Panc1 (cell line): ENCODE data around the gene MYO1F. TPM values are rescaled to one million over a fixed set of nuclear protein-coding genes. Genes with fewer than 3 reads are reported as not detected.

Experiments
- ATAC-seq: fragments of 200-7000 bp; cut with Tn5 transposase; 2 replicates; pipeline ENCODE4 v1.9.1; 2020; ENCODE audit warnings: mild to moderate bottlenecking, moderate library complexity
- BruUV-seq: library from RNA; stranded (reverse); fragments of 400-500 nt; replicated peaks from 2 replicates; lab custom pipeline; 2021; lab: Mats Ljungman, UMichigan
- CTCF ChIA-PET: fragments of 300-600 bp; sonication (Branson Sonifier 250); formaldehyde crosslinking; loops from one replicate; lab custom pipeline; 2022; ENCODE audit warnings: antibody characterized with exemption; lab: Charles Lee
- POLR2A ChIA-PET: fragments of 300-600 bp; sonication (Branson Sonifier 250); formaldehyde crosslinking; loops from one replicate; lab custom pipeline; 2022; ENCODE audit warnings: antibody characterized with exemption; lab: Charles Lee
- DNase-seq: peaks from one replicate; pipeline ENCODE4 v3.0.0-alpha.2; 2010; ENCODE audit warnings: low read depth, low spot score
- H3K27ac ChIP-seq: 2 replicates; pipeline ENCODE4 v1.5.1; 2011; ENCODE audit warnings: mild to moderate bottlenecking, low read length, inconsistent platforms
- H3K27me3 ChIP-seq: fragments of 200-500 bp; sonication (Bioruptor generic); 2 replicates; pipeline ENCODE4 v1.6.0; 2014; ENCODE audit warnings: low read length, inconsistent platforms; ENCODE audit not compliant: control insufficient read depth, insufficient read depth
- H3K36me3 ChIP-seq: fragments of 200-500 bp; sonication (Bioruptor generic); 2 replicates; pipeline ENCODE4 v1.5.1; 2014; ENCODE audit warnings: inconsistent platforms, mild to moderate bottlenecking, low read length, moderate library complexity; ENCODE audit not compliant: control insufficient read depth, insufficient read depth
- H3K4me1 ChIP-seq: 2 replicates; pipeline ENCODE4 v1.5.1; 2011; ENCODE audit warnings: inconsistent platforms, mild to moderate bottlenecking, low read length, moderate library complexity; ENCODE audit not compliant: control insufficient read depth, insufficient read depth
- H3K4me3 ChIP-seq, 2 experiments: 2 replicates each; pipeline ENCODE4 v1.5.1; 2011 to 2012; ENCODE audit warnings: low read depth in 2 of 2, low read length in 2 of 2, mild to moderate bottlenecking in 2 of 2, inconsistent platforms in 1 of 2, moderate library complexity in 1 of 2
- H3K9me3 ChIP-seq: fragments of 200-500 bp; sonication (Bioruptor generic); 2 replicates; pipeline ENCODE4 v1.5.1; 2014; ENCODE audit warnings: low read depth, mild to moderate bottlenecking, inconsistent platforms, low read length, moderate library complexity; ENCODE audit not compliant: control insufficient read depth, insufficient read depth
- CTCF ChIP-seq: fragments of 450-650 bp; IDR thresholded peaks from 2 replicates; pipeline ENCODE4 v1.5.1; 2017; ENCODE audit warnings: mild to moderate bottlenecking
- POLR2AphosphoS5 ChIP-seq: IDR thresholded peaks from 2 replicates; pipeline ENCODE4 v1.6.1; 2012; ENCODE audit warnings: mild to moderate bottlenecking, low read depth, low read length, moderate library complexity
- REST ChIP-seq, 2 experiments: IDR thresholded peaks; 2 replicates each; pipeline ENCODE4 v1.6.1; 2011 to 2012; ENCODE audit warnings: low read depth in 2 of 2, control low read depth in 1 of 2, low read length in 1 of 2, mild to moderate bottlenecking in 1 of 2, moderate library complexity in 1 of 2; ENCODE audit not compliant: insufficient read depth in 1 of 2
- SIN3A ChIP-seq: IDR thresholded peaks from 2 replicates; pipeline ENCODE4 v1.6.1; 2012; ENCODE audit warnings: low read depth, mild to moderate bottlenecking, low read length, moderate library complexity, borderline replicate concordance; ENCODE audit not compliant: insufficient read depth
- TCF7L2 ChIP-seq: IDR thresholded peaks from 2 replicates; pipeline ENCODE4 v1.6.1; 2011; ENCODE audit warnings: mild to moderate bottlenecking, low read depth, low read length, inconsistent platforms
- in situ Hi-C: cut with HindIII; loops from 2 replicates; pipeline ENCODE4 v1.10.0; 2016; ENCODE audit warnings: low sequenced_read_pairs, low pct_unique_long_range_greater_than_20kb
- intact Hi-C: fragments of 100-400 bp; cut with micrococcal nuclease; formaldehyde crosslinking; loops from one replicate; pipeline ENCODE4 v1.10.0; 2022; ENCODE audit not compliant: unreplicated experiment
- total RNA-seq: library from RNA; stranded (reverse); gene quantifications from one replicate; pipeline ENCODE4 v1.2.1, GENCODE V29; 2021; ENCODE audit not compliant: unreplicated experiment

MYO1F gene
- total RNA-seq, 1 experiment from 2014 or later, result 0.33 TPM

- in situ Hi-C loops, result no loop called here
- TSS peak; percentile 77 for BruUV-seq
- TF ChIP-seq POLR2AphosphoS5 (no peak), SIN3A (no peak), TCF7L2 (no peak), REST (IDR thresholded peaks at IDR 0.05; ENCODE audit: insufficient read depth in 1 of 2, low read depth in 2 of 2, low read length in 1 of 2) (no peak), CTCF (no peak)
- no peak for DNase-seq
- Histone ChIP-seq H3K4me1 (0 out of 2 replicates have a peak, but pooled peaks cover 3% of the 10 kb centered on the region), H3K9me3 (no peaks in the 10 kb centered on the region), H3K27me3 (no peaks in the 10 kb centered on the region), H3K36me3 (no peaks in the 10 kb centered on the region), H3K27ac (no peak overlapping the region), H3K4me3 (no peak overlapping the region)
- intact Hi-C loops, result no loop called here
- ChIA-PET POLR2A (no interaction called here), CTCF (no interaction called here)
- no peak for ATAC-seq
These were observed 48.7 kb downstream of the MYO1F start for GRCh38 chr19:8528500-8528899.

GRCh38 chr19:8526345-8527091 lies 50.7 kb downstream of the MYO1F start:
- TF ChIP-seq POLR2AphosphoS5, result peak; percentile 62
- no peak for TF ChIP-seq SIN3A
- no peak for DNase-seq

GRCh38 chr19:8525401-8525684 lies 51.9 kb downstream of the MYO1F start:
- ATAC-seq (no peak), DNase-seq (no peak)
- H3K27ac ChIP-seq, result peak overlapping the region; percentile 85
- H3K27me3 ChIP-seq, result no peaks in the 10 kb centered on the region
- no peak for TF ChIP-seq SIN3A
- no peak for TF ChIP-seq REST (IDR thresholded peaks at IDR 0.05; ENCODE audit: insufficient read depth in 1 of 2, low read depth in 2 of 2, low read length in 1 of 2)
- TF ChIP-seq POLR2AphosphoS5, result no peak; the same call in 1 of the 2 replicates
- TF ChIP-seq CTCF, result no peak
- TF ChIP-seq TCF7L2, result no peak
- no TSS peak for BruUV-seq
- peak overlapping the region; percentile 48 to 68 for H3K4me3 ChIP-seq
- ChIA-PET CTCF (no interaction called here), POLR2A (interaction anchor here (0.7 kb wide), 1 partner anchor 62 kb away, joined by 11 read pairs; no protein-coding TSS in a partner anchor)
- H3K4me1 ChIP-seq, result 0 out of 2 replicates have a peak, but pooled peaks cover 3% of the 10 kb centered on the region
- in situ Hi-C loops (no loop called here), intact Hi-C loops (no loop called here)
- no peaks in the 10 kb centered on the region for H3K9me3 ChIP-seq
- H3K36me3 ChIP-seq, result no peaks in the 10 kb centered on the region

More at GRCh38 chr19:8526345-8527091, 50.7 kb downstream of the MYO1F start:
- intact Hi-C loops, result no loop called here
- POLR2A ChIA-PET, result no interaction called here
- no peaks in the 10 kb centered on the region for H3K27me3 ChIP-seq
- no peaks in the 10 kb centered on the region for H3K9me3 ChIP-seq
- in situ Hi-C loops, result no loop called here
- H3K36me3 ChIP-seq, result no peaks in the 10 kb centered on the region
- peak overlapping the region; percentile 75 for H3K27ac ChIP-seq
- CTCF ChIA-PET, result interaction anchor here (0.6 kb wide), 3 partner anchors 28 to 134 kb away, joined by 3 to 8 read pairs (median 6); no protein-coding TSS in a partner anchor
- ATAC-seq, result peak; percentile 81
- H3K4me1 ChIP-seq, result 0 out of 2 replicates have a peak, but pooled peaks cover 3% of the 10 kb centered on the region
- BruUV-seq, result no TSS peak
- H3K4me3 ChIP-seq, result peak overlapping the region; percentile 56 to 73
